HCT116 (cell line): ENCODE results near the gene DNAJB7. TPM values are rescaled to one million over a fixed set of nuclear protein-coding genes. Genes with fewer than 3 reads are reported as not detected.
"Not testable (repeated sequence)": the region's sequence is repeated elsewhere in the genome, so short reads cannot be mapped to it uniquely, and the experiment has no call there.

ENCODE experiments used
- ATAC-seq: fragments of 200-7000 bp; cut with Tn5 transposase; 2 replicates; pipeline ENCODE4 v1.9.1; 2020; ENCODE audit warnings: mild to moderate bottlenecking, moderate library complexity
- BruUV-seq: library from RNA; stranded (reverse); fragments of 400-500 nt; replicated peaks from 2 replicates; lab custom pipeline; 2021; lab: Mats Ljungman, UMichigan
- CTCF ChIA-PET: fragments of 300-600 bp; sonication (Branson Sonifier 250); formaldehyde crosslinking; loops from one replicate; lab custom pipeline; 2021; ENCODE audit warnings: antibody characterized with exemption; lab: Charles Lee
- POLR2A ChIA-PET: fragments of 300-600, 350-600 bp; sonication (Branson Sonifier 250); formaldehyde crosslinking; loops from one replicate; lab custom pipeline; 2021; ENCODE audit warnings: antibody characterized with exemption; lab: Charles Lee
- RAD21 ChIA-PET, 2 experiments: fragments of 300-600 bp; sonication (Branson Sonifier 250); formaldehyde crosslinking; loops; one replicate each; lab custom pipeline; 2023; ENCODE audit warnings: low total read pairs in 2 of 2; ENCODE audit not compliant: uncharacterized antibody in 2 of 2, unreplicated experiment in 2 of 2, low non-redundant PET in 1 of 2; lab: Charles Lee
- DNase-seq: peaks from one replicate; pipeline ENCODE4 v3.0.0-alpha.2; 2010; ENCODE audit warnings: low read depth, low spot score
- H2AFZ ChIP-seq: fragments of 200-600 bp; shearing (Covaris generic), sonication (generic); 2 replicates; pipeline ENCODE4 v1.6.1; 2017; ENCODE audit warnings: low read depth, mixed run types, mixed read lengths, antibody characterized with exemption, low read length; ENCODE audit not compliant: poor library complexity, severe bottlenecking
- H3K27ac ChIP-seq: 2 replicates; pipeline ENCODE4 v1.5.1; 2012; ENCODE audit warnings: low read depth, low read length
- H3K27me3 ChIP-seq: fragments of 200-600 bp; sonication (generic); 2 replicates; pipeline ENCODE4 v1.6.1; 2016; ENCODE audit warnings: mixed run types, low read length, mixed read lengths; ENCODE audit not compliant: insufficient read depth
- H3K36me3 ChIP-seq, 2 experiments: fragments of 200-500 bp in 1 of 2; fragments of 200-600 bp in 1 of 2; sonication (Bioruptor generic) in 1 of 2; sonication (generic) in 1 of 2; 2 replicates each; pipeline versions ENCODE4 v1.5.1 to v1.6.1; 2014 to 2016; ENCODE audit warnings: low read length in 2 of 2, inconsistent platforms in 1 of 2, mixed read lengths in 1 of 2, mixed run types in 1 of 2; ENCODE audit not compliant: insufficient read depth in 2 of 2, control insufficient read depth in 1 of 2
- H3K4me1 ChIP-seq, 2 experiments: fragments of 200-600 bp in 1 of 2; sonication (generic) in 1 of 2; 2 replicates each; pipeline versions ENCODE4 v1.5.1 to v1.6.1; 2012 to 2017; ENCODE audit warnings: low read length in 2 of 2, inconsistent platforms in 1 of 2, mild to moderate bottlenecking in 1 of 2, mixed read lengths in 1 of 2, mixed run types in 1 of 2, moderate library complexity in 1 of 2; ENCODE audit not compliant: insufficient read depth in 2 of 2, control insufficient read depth in 1 of 2
- H3K4me2 ChIP-seq: fragments of 200-600 bp; sonication (generic); 2 replicates; pipeline ENCODE4 v1.6.1; 2017; ENCODE audit warnings: mixed run types, low read length, mixed read lengths
- H3K4me3 ChIP-seq, 2 experiments: fragments of 200-600 bp in 1 of 2; sonication (generic) in 1 of 2; replicated peaks in 1 of 2; 2 replicates each; pipeline ENCODE4 v1.5.1; 2011 to 2016; ENCODE audit warnings: low read length in 2 of 2, control low read depth in 1 of 2, low read depth in 1 of 2, mild to moderate bottlenecking in 1 of 2, mixed read lengths in 1 of 2, mixed run types in 1 of 2
- H3K79me2 ChIP-seq: fragments of 200-600 bp; sonication (generic); 2 replicates; pipeline ENCODE4 v1.6.1; 2017; ENCODE audit warnings: mild to moderate bottlenecking, mixed run types, low read length, moderate library complexity, mixed read lengths; ENCODE audit not compliant: insufficient read depth
- H3K9ac ChIP-seq: fragments of 200-600 bp; sonication (generic); 2 replicates; pipeline ENCODE4 v1.6.1; 2016; ENCODE audit warnings: low read length, mixed read lengths
- H3K9me2 ChIP-seq: fragments of 200-600 bp; sonication (generic), shearing (Covaris generic); 2 replicates; pipeline ENCODE4 v1.6.1; 2017; ENCODE audit warnings: mixed run types, mild to moderate bottlenecking, moderate library complexity; ENCODE audit not compliant: insufficient read depth
- H3K9me3 ChIP-seq, 2 experiments: fragments of 200-500 bp in 1 of 2; fragments of 200-600 bp in 1 of 2; sonication (Bioruptor generic) in 1 of 2; sonication (generic) in 1 of 2; 2 replicates each; pipeline ENCODE4 v1.6.1; 2014 to 2017; ENCODE audit warnings: low read length in 2 of 2, mixed read lengths in 2 of 2, inconsistent platforms in 1 of 2, low read depth in 1 of 2, mild to moderate bottlenecking in 1 of 2, mixed run types in 1 of 2, moderate library complexity in 1 of 2; ENCODE audit not compliant: control insufficient read depth in 1 of 2, insufficient read depth in 1 of 2
- H4K20me1 ChIP-seq: fragments of 200-600 bp; sonication (generic), shearing (Covaris generic); 2 replicates; pipeline ENCODE4 v1.6.1; 2017; ENCODE audit warnings: mixed run types, mild to moderate bottlenecking, moderate library complexity; ENCODE audit not compliant: insufficient read depth
- JUND ChIP-seq: IDR thresholded peaks from 2 replicates; pipeline ENCODE4 v1.6.1; 2012
- SIN3A ChIP-seq: IDR thresholded peaks from 2 replicates; pipeline ENCODE4 v1.6.1; 2012; ENCODE audit warnings: low read depth
- intact Hi-C: fragments of 100-400 bp; cut with micrococcal nuclease; formaldehyde crosslinking; loops from 2 replicates; pipeline ENCODE4 v1.10.0; 2022
- total RNA-seq: library from RNA; stranded (reverse); gene quantifications from one replicate; pipeline ENCODE4 v1.2.1, GENCODE V29; 2021; ENCODE audit not compliant: unreplicated experiment
- TF ChIP-seq, protein P1 (sequence below): IDR thresholded peaks from 2 replicates; pipeline ENCODE4 v1.6.1; 2012

Gene DNAJB7
- total RNA-seq, 1 experiment from 2014 or later: not detected

DNA sequence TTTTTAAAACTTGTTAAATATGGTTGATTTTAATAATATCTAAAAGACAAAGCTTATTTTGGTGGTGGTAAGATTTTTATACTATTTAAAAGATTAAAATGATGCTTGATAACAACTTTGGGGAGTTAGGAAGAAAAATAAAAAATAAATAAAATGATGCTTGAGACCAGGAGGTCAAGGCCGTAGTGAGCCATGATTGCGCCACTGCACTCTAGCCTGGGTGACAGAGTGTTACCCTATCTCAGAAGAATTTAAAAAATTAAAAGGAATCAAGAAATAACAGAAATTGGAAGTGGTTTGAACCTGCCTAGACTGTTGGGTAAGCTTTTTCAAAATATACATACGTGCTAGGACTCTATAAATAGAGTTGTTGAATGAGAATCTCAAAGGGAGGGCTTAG lies 12.1 kb upstream of the DNAJB7 start:
- Histone ChIP-seq H3K27ac (no peak overlapping the region), H3K4me3 (no peak overlapping the region), H3K9me3 (no peaks in the 10 kb centered on the region), H2AFZ (no peak overlapping the region), H3K27me3 (no peaks in the 10 kb centered on the region), H3K36me3 (peaks cover 14 to 15% of the 10 kb centered on the region in 2 experiments; a peak in 3 of 4 replicates), H3K9ac (no peak overlapping the region), H3K4me1 (no peaks in the 10 kb centered on the region), H3K79me2 (no peaks in the 10 kb centered on the region), H4K20me1 (no peaks in the 10 kb centered on the region), H3K4me2 (no peak overlapping the region), H3K9me2 (no peaks in the 10 kb centered on the region)
- ATAC-seq (no peak), DNase-seq (no peak)
- ChIA-PET CTCF (no interaction called here), POLR2A (no interaction called here), RAD21 (no interaction called here)
- BruUV-seq: no TSS peak
- intact Hi-C loops: no loop called here
- TF ChIP-seq SIN3A (no peak), JUND (no peak)
- TF ChIP-seq, protein P1, sequence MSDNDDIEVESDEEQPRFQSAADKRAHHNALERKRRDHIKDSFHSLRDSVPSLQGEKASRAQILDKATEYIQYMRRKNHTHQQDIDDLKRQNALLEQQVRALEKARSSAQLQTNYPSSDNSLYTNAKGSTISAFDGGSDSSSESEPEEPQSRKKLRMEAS: no peak

GRCh38 chr22:40868379-40868778 lies 6.5 kb upstream of the DNAJB7 start:
- POLR2A ChIA-PET: interaction anchor here (2.0 kb wide), 1 partner anchor 12 kb away, joined by 9 read pairs; the partner anchor contains the start of genes ST13 and XPNPEP3
- intact Hi-C loops, ATAC-seq, H3K9me3 ChIP-seq, H3K4me1 ChIP-seq, H4K20me1 ChIP-seq, BruUV-seq, H3K9ac ChIP-seq, H2AFZ ChIP-seq, H3K27me3 ChIP-seq, CTCF ChIA-PET, DNase-seq, H3K4me2 ChIP-seq, H3K4me3 ChIP-seq, RAD21 ChIA-PET, H3K27ac ChIP-seq, H3K9me2 ChIP-seq: not testable (repeated sequence)
- Histone ChIP-seq H3K36me3 (peaks cover 16 to 17% of the 10 kb centered on the region in 2 experiments; a peak in 3 of 4 replicates), H3K79me2 (peaks cover 38% of the 10 kb centered on the region)
